ENCODE data around the gene CHRNA4. TPM values are rescaled to one million over a fixed set of nuclear protein-coding genes. Genes with fewer than 3 reads are reported as not detected.

The CHRNA4 gene
- total and polyA plus RNA-seq, 2 of the 13 experiments (the other 11 are each of a cell fraction or from before 2014, with no cell fraction given), result not detected

DNA sequence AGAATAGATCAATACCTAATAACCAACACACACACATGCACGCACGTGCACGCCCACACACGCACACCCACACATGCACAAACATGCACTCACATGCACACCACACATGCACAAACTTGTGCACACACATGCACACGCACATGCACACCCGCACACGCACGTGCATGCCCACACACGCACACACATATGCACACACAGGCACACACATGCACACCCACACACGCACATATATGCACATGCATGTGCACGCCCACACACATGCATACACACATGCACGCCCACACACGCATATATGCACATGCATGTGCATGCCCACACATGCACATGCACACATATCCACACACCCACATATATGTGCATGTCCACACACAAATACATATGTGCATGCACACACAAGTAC, 26.2 kb upstream of the CHRNA4 start:
- ATAC-seq, result no peak
- Histone ChIP-seq H2AFZ (ENCODE audit: low read length) (no peak overlapping the region), H3K4me1 (ENCODE audit: insufficient read depth, low read length) (no peaks in the 10 kb centered on the region), H4K20me1 (ENCODE audit: insufficient read depth, low read length) (no peaks in the 10 kb centered on the region; the same call in 1 of the 2 replicates), H3K4me2 (ENCODE audit: low read depth, low read length) (no peak overlapping the region), H3K36me3 (replicated peaks in 1 of 2; ENCODE audit: control insufficient read depth in 1 of 2, insufficient read depth in 2 of 2, low read length in 2 of 2) (no peaks in the 10 kb centered on the region), H3K79me2 (ENCODE audit: insufficient read depth, low read length) (no peaks in the 10 kb centered on the region), H3K4me3 (replicated peaks in 1 of 3; ENCODE audit: insufficient read depth in 1 of 3, low read depth in 2 of 3, low read length in 3 of 3) (no peak overlapping the region), H3K27ac (ENCODE audit: extremely low read length, insufficient read depth, low read length) (no peak overlapping the region), H3K9ac (ENCODE audit: insufficient read depth, low read depth, low read length) (no peak overlapping the region), H3K27me3 (ENCODE audit: control insufficient read depth in 1 of 2, insufficient read depth in 2 of 2, low read length in 2 of 2) (peaks cover 11 to 26% of the 10 kb centered on the region in 2 experiments; a peak in 4 of 5 replicates), H3K9me3 (ENCODE audit: low read length) (peaks cover 29% of the 10 kb centered on the region)
- in situ Hi-C loops (cut with HindIII; ENCODE audit: extremely low pct_ligation_motif_present, low pct_unique_long_range_greater_than_20kb) (no loop called here), intact Hi-C loops (cut with micrococcal nuclease; ENCODE audit: unreplicated experiment) (loop anchor here (5.0 kb wide), 1 partner anchor 90 kb away; no protein-coding TSS in a partner anchor)
- no peak for DNase-seq (ENCODE audit: low spot score)
- TF ChIP-seq ZBTB7A (CRISPR knock-in tag; IDR thresholded peaks at IDR 0.05) (no peak; the same call in 1 of the 2 replicates), ZNF772 (CRISPR knock-in tag; IDR thresholded peaks at IDR 0.05) (no peak), ZNF326 (CRISPR knock-in tag; IDR thresholded peaks at IDR 0.05; ENCODE audit: borderline replicate concordance) (no peak), ZNF607 (CRISPR knock-in tag; IDR thresholded peaks at IDR 0.05; ENCODE audit: borderline replicate concordance) (no peak), MATR3 (CRISPR knock-in tag; IDR thresholded peaks at IDR 0.05) (no peak), GFI1 (CRISPR knock-in tag; IDR thresholded peaks at IDR 0.05; ENCODE audit: borderline replicate concordance) (no peak), CENPT (CRISPR knock-in tag; IDR thresholded peaks at IDR 0.05; ENCODE audit: low read depth) (0 out of 2 replicates have a peak, but pooled peaks have one; percentile 19), DMAP1 (CRISPR knock-in tag; IDR thresholded peaks at IDR 0.05) (no peak), NCOA5 (CRISPR knock-in tag; IDR thresholded peaks at IDR 0.05) (no peak)
- TF ChIP-seq, protein P1, sequence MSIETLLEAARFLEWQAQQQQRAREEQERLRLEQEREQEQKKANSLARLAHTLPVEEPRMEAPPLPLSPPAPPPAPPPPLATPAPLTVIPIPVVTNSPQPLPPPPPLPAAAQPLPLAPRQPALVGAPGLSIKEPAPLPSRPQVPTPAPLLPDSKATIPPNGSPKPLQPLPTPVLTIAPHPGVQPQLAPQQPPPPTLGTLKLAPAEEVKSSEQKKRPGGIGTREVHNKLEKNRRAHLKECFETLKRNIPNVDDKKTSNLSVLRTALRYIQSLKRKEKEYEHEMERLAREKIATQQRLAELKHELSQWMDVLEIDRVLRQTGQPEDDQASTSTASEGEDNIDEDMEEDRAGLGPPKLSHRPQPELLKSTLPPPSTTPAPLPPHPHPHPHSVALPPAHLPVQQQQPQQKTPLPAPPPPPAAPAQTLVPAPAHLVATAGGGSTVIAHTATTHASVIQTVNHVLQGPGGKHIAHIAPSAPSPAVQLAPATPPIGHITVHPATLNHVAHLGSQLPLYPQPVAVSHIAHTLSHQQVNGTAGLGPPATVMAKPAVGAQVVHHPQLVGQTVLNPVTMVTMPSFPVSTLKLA (IDR thresholded peaks at IDR 0.05), result peak; percentile 97
- TF ChIP-seq, protein P2, sequence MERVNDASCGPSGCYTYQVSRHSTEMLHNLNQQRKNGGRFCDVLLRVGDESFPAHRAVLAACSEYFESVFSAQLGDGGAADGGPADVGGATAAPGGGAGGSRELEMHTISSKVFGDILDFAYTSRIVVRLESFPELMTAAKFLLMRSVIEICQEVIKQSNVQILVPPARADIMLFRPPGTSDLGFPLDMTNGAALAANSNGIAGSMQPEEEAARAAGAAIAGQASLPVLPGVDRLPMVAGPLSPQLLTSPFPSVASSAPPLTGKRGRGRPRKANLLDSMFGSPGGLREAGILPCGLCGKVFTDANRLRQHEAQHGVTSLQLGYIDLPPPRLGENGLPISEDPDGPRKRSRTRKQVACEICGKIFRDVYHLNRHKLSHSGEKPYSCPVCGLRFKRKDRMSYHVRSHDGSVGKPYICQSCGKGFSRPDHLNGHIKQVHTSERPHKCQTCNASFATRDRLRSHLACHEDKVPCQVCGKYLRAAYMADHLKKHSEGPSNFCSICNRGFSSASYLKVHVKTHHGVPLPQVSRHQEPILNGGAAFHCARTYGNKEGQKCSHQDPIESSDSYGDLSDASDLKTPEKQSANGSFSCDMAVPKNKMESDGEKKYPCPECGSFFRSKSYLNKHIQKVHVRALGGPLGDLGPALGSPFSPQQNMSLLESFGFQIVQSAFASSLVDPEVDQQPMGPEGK (CRISPR knock-in tag; IDR thresholded peaks at IDR 0.05), result no peak
- no TSS peak for BruUV-seq (replicated peaks)
- no peak for FAIRE-seq
- WGBS (ENCODE audit: low lambda C conversion rate), result 66% methylated on average over 13 of the region's 13 CpGs
- POLR2A ChIA-PET, result no interaction called here
- CTCF ChIA-PET (ENCODE audit: low intra/inter-chr PET ratio, low total read pairs), result no interaction called here
